Measurements from ENCODE around the gene IL17RA. TPM values are rescaled to one million over a fixed set of nuclear protein-coding genes. Genes with fewer than 3 reads are reported as not detected.
"Not testable (repeated sequence)": the region's sequence is repeated elsewhere in the genome, so short reads cannot be mapped to it uniquely, and the experiment has no call there.

IL17RA gene
- 1 to 10 TPM; 3.8 to 7.6 (median 5.6) TPM for polyA plus RNA-seq
- long read RNA-seq, donor 1: 0 reads
- long read RNA-seq, donor 2: 0 reads
- long read RNA-seq, donor 3: 0 reads
- long read RNA-seq, donor 4: 0 reads
- long read RNA-seq, donor 5: 0 reads
- long read RNA-seq, donor 6: 0 reads
- long read RNA-seq, donor 7: 0 reads
- long read RNA-seq, donor 8: 0 reads
- long read RNA-seq, donor 9: 0 reads
- long read RNA-seq, donor 10: 0 reads

- WGBS, 3 donors: 0 to 1% (median 0%) methylated on average over 31 to 68 of the region's 68 CpGs
- peaks cover 0 to 7% (median 0%) of the 10 kb centered on the region in 3 donors for H3K27me3 ChIP-seq (ENCODE audit: control insufficient read depth in 3 of 3, insufficient read depth in 3 of 3, low read length in 3 of 3)
- no peak for FAIRE-seq
- peak; percentile 94 to 96 for DNase-seq
- H3K4me1 ChIP-seq (ENCODE audit: control insufficient read depth in 3 of 3, insufficient read depth in 2 of 3, low read depth in 1 of 3, low read length in 2 of 3): peaks cover 0 to 6% (median 3%) of the 10 kb centered on the region in 3 donors
- H3K36me3 ChIP-seq (ENCODE audit: control insufficient read depth in 3 of 3, insufficient read depth in 2 of 3, low read depth in 1 of 3, low read length in 3 of 3): no peaks in the 10 kb centered on the region
- H3K4me3 ChIP-seq (ENCODE audit: low read depth in 1 of 3, low read length in 3 of 3): peak within 1 kb of the TSS; percentile 61 to 98 (median 68)
- no peaks in the 10 kb centered on the region for H3K9me3 ChIP-seq (ENCODE audit: control insufficient read depth in 2 of 2, insufficient read depth in 1 of 2, low read depth in 1 of 2, low read length in 1 of 2)
- peak within 1 kb of the TSS; percentile 4 to 96 (median 91) for H3K27ac ChIP-seq (ENCODE audit: low read depth in 1 of 3, low read length in 2 of 3)
Observed at GRCh38 chr22:17084554-17085276, at the start of gene IL17RA. IL17RA (plus strand) TSS chr22:17085000; CDS start chr22:17085092, 92 bp downstream.

DNA sequence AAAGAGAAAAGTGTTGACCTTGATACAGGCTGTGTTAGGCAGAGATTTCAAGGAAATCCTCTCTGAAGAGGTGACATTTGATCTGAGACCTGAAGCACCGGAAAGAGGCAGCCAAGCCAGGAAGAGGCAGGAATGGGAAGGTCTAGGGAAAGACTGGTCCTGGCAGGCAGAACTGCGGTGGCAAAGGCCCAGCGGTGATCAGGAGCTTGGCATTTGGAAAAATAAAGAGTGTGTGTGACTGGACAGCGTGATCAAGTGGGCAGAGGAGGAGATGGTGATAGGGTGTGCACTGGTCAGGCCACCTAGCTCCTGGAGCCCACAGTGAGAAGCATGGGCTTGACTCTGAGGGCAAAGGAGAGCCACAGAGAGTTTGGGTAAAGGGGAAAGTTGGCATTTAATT lies 49.6 kb upstream of the IL17RA start:
- WGBS, 3 donors: 63 to 79% (median 79%) methylated on average over 4 of the region's 4 CpGs
- Histone ChIP-seq H3K27me3 (ENCODE audit: control insufficient read depth in 3 of 3, insufficient read depth in 3 of 3, low read length in 3 of 3) (peaks cover 0 to 9% (median 7%) of the 10 kb centered on the region in 3 donors), H3K4me1 (ENCODE audit: control insufficient read depth in 3 of 3, insufficient read depth in 2 of 3, low read depth in 1 of 3, low read length in 2 of 3) (no peaks in the 10 kb centered on the region), H3K36me3 (ENCODE audit: control insufficient read depth in 3 of 3, insufficient read depth in 2 of 3, low read depth in 1 of 3, low read length in 3 of 3) (no peaks in the 10 kb centered on the region), H3K9me3 (ENCODE audit: control insufficient read depth in 2 of 2, insufficient read depth in 1 of 2, low read depth in 1 of 2, low read length in 1 of 2) (no peaks in the 10 kb centered on the region), H3K27ac (ENCODE audit: low read depth in 1 of 3, low read length in 2 of 3) (no peak overlapping the region), H3K4me3 (ENCODE audit: low read depth in 1 of 3, low read length in 3 of 3) (no peak overlapping the region)
- no peak for DNase-seq
- FAIRE-seq: no peak

DNA sequence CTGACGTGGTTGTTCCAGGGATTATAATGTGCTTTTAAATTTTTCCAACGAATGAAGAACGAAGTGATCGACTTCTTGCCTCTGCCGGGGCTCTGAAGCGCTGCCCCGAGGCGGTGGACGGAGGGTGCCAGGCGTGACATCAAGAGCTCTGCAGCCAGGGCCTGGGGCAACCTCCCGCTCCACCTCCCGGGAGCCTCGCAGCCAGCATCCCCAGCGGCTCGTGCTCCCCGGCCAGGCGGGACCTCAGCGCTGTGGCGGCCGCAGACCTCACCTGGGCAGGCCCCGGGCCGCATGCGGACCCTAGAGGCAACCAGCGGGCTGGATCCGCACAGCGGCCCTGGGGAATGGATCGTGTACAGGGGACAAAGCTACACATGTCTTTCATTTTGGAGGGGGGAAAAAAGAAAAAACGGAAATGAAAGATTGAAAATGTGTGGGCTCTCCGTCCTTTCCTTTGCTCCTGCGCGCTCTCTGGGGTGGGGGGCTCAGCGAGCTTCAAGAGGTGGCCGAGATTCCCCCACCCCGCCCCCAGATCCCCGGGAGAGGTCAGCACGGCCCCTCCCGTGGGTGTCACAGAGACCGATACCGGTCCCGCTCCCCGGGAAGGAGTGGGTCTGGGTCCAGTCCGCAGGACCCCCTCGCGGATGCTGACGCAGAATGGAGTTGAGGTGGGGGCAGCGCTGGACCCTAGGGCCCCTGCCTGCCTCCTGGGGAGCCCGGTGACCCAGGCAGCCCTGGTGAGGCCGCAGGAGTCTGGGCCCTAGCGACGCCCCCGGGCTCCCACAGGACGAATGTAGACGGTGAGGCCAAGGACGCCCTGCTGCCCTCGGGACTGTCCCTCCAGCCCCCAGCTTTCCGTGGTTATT lies 48.6 kb upstream of the IL17RA start:
- WGBS, 3 donors: 20 to 37% (median 33%) methylated on average over 45 to 56 of the region's 56 CpGs
- H3K27me3 ChIP-seq (ENCODE audit: control insufficient read depth in 3 of 3, insufficient read depth in 3 of 3, low read length in 3 of 3); H3K36me3 ChIP-seq (ENCODE audit: control insufficient read depth in 3 of 3, insufficient read depth in 2 of 3, low read depth in 1 of 3, low read length in 3 of 3); H3K27ac ChIP-seq (ENCODE audit: low read depth in 1 of 3, low read length in 2 of 3); DNase-seq; H3K4me3 ChIP-seq (ENCODE audit: low read depth in 1 of 3, low read length in 3 of 3); H3K9me3 ChIP-seq (ENCODE audit: control insufficient read depth in 2 of 2, insufficient read depth in 1 of 2, low read depth in 1 of 2, low read length in 1 of 2); H3K4me1 ChIP-seq (ENCODE audit: control insufficient read depth in 3 of 3, insufficient read depth in 2 of 3, low read depth in 1 of 3, low read length in 2 of 3); FAIRE-seq: not testable (repeated sequence)

- H3K9me3 ChIP-seq (ENCODE audit: control insufficient read depth in 2 of 2, insufficient read depth in 1 of 2, low read depth in 1 of 2, low read length in 1 of 2); H3K4me3 ChIP-seq (ENCODE audit: low read depth in 1 of 3, low read length in 3 of 3); H3K27ac ChIP-seq (ENCODE audit: low read depth in 1 of 3, low read length in 2 of 3); FAIRE-seq; H3K27me3 ChIP-seq (ENCODE audit: control insufficient read depth in 3 of 3, insufficient read depth in 3 of 3, low read length in 3 of 3); DNase-seq; H3K4me1 ChIP-seq (ENCODE audit: control insufficient read depth in 3 of 3, insufficient read depth in 2 of 3, low read depth in 1 of 3, low read length in 2 of 3); H3K36me3 ChIP-seq (ENCODE audit: control insufficient read depth in 3 of 3, insufficient read depth in 2 of 3, low read depth in 1 of 3, low read length in 3 of 3): not testable (repeated sequence)
- 29 to 47% (median 35%) methylated on average over 29 to 38 of the region's 56 CpGs for WGBS, 3 donors
Observed at GRCh38 chr22:17036842-17037711, 47.7 kb upstream of the IL17RA start.

DNA sequence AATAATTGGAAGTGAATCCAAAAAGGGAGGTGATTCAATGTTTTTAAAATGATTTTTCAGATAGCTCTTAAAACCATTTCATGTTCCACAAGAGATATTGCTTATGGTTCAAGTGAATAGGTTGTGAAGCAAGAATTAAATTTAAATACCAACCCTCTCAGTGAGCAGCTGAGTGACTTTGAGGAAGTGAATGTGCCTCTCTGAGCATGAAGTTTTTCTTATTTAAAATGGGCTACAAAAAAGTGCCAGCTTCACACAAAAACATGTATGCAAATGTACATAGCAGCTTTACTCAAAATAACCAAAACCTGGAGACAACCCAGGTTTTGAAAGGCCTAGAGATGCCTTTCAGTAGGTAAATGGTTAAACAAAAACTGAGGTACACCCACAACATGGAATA lies 41.3 kb upstream of the IL17RA start:
- no peaks in the 10 kb centered on the region for H3K4me1 ChIP-seq (ENCODE audit: control insufficient read depth in 3 of 3, insufficient read depth in 2 of 3, low read depth in 1 of 3, low read length in 2 of 3)
- DNase-seq: no peak
- no peak overlapping the region for H3K27ac ChIP-seq (ENCODE audit: low read depth in 1 of 3, low read length in 2 of 3)
- FAIRE-seq: no peak
- H3K36me3 ChIP-seq (ENCODE audit: control insufficient read depth in 3 of 3, insufficient read depth in 2 of 3, low read depth in 1 of 3, low read length in 3 of 3): no peaks in the 10 kb centered on the region
- H3K9me3 ChIP-seq (ENCODE audit: control insufficient read depth in 2 of 2, insufficient read depth in 1 of 2, low read depth in 1 of 2, low read length in 1 of 2): no peaks in the 10 kb centered on the region
- no peaks in the 10 kb centered on the region for H3K27me3 ChIP-seq (ENCODE audit: control insufficient read depth in 3 of 3, insufficient read depth in 3 of 3, low read length in 3 of 3)
- no peak overlapping the region for H3K4me3 ChIP-seq (ENCODE audit: low read depth in 1 of 3, low read length in 3 of 3)

GRCh38 chr22:17046566-17047348 lies 38.0 kb upstream of the IL17RA start:
- no peak for FAIRE-seq

DNA sequence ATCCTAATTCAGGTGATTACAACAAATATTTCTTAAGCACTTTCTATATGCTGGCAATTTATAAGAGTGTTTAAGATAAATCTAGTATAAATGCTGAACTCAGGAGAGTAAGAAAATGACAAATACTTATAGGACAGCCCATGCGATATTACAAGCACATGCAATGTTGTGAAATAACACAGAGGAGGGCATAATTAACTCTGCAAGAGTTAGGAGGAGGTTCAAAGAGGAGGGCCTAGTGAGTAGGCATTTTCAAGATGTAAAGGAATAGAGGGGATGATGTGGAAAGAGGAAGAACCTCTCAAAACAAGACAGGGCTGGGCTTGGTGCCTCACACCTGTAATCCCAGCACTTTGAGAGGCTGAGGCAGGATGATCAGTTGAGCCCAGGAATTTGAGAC lies 37.1 kb upstream of the IL17RA start:
- H3K36me3 ChIP-seq (ENCODE audit: control insufficient read depth in 3 of 3, insufficient read depth in 2 of 3, low read depth in 1 of 3, low read length in 3 of 3): no peaks in the 10 kb centered on the region
- DNase-seq (no peak), FAIRE-seq (no peak)
- no peak overlapping the region for H3K4me3 ChIP-seq (ENCODE audit: low read depth in 1 of 3, low read length in 3 of 3)
- 84 to 92% (median 88%) methylated on average over 1 of the region's 1 CpG for WGBS, 3 donors
- no peak overlapping the region for H3K27ac ChIP-seq (ENCODE audit: low read depth in 1 of 3, low read length in 2 of 3)
- H3K27me3 ChIP-seq (ENCODE audit: control insufficient read depth in 3 of 3, insufficient read depth in 3 of 3, low read length in 3 of 3): no peaks in the 10 kb centered on the region
- no peaks in the 10 kb centered on the region for H3K4me1 ChIP-seq (ENCODE audit: control insufficient read depth in 3 of 3, insufficient read depth in 2 of 3, low read depth in 1 of 3, low read length in 2 of 3)
- H3K9me3 ChIP-seq (ENCODE audit: control insufficient read depth in 2 of 2, insufficient read depth in 1 of 2, low read depth in 1 of 2, low read length in 1 of 2): no peaks in the 10 kb centered on the region

More at GRCh38 chr22:17046566-17047348, 38.0 kb upstream of the IL17RA start:
- 53 to 62% (median 58%) methylated on average over 5 of the region's 5 CpGs for WGBS, 3 donors
- Histone ChIP-seq H3K4me1 (ENCODE audit: control insufficient read depth in 3 of 3, insufficient read depth in 2 of 3, low read depth in 1 of 3, low read length in 2 of 3) (no peaks in the 10 kb centered on the region), H3K9me3 (ENCODE audit: control insufficient read depth in 2 of 2, insufficient read depth in 1 of 2, low read depth in 1 of 2, low read length in 1 of 2) (no peaks in the 10 kb centered on the region), H3K27ac (ENCODE audit: low read depth in 1 of 3, low read length in 2 of 3) (no peak overlapping the region), H3K4me3 (ENCODE audit: low read depth in 1 of 3, low read length in 3 of 3) (no peak overlapping the region), H3K36me3 (ENCODE audit: control insufficient read depth in 3 of 3, insufficient read depth in 2 of 3, low read depth in 1 of 3, low read length in 3 of 3) (no peaks in the 10 kb centered on the region), H3K27me3 (ENCODE audit: control insufficient read depth in 3 of 3, insufficient read depth in 3 of 3, low read length in 3 of 3) (no peaks in the 10 kb centered on the region)
- DNase-seq: no peak
